ENCODE results near the gene CHD9.
"Not testable (repeated sequence)": the region's sequence is repeated elsewhere in the genome, so short reads cannot be mapped to it uniquely, and the experiment has no call there.

Gene CHD9

DNA sequence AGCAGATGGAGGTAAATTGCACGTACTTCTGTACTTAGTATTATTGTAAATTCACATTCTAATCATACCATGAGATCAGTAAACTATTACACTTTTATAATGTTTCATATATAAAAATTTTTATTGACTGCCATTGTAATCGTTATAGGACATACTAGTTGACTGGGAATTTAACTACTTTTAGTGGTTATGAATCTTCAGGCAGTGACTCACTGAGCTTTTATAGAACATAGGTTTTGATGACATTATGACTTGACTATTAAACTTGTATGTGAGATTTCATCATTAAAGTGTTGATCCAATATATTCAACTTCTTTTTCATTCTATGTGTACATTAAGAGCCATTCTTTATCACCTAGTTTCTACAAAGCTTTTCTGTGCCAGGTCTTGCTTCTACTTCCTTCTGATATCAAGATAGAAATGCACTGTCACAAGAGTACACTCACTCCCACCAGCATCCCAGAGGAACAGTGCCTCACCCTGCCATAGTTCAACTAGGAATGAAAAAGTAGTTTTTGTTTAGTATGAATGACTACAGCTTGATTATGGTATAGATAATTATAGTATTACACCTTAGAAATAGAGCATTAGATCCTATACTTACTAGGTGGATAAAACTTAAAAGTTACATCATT is 237.1 kb downstream of the CHD9 start:
- no peak for DNase-seq

DNA sequence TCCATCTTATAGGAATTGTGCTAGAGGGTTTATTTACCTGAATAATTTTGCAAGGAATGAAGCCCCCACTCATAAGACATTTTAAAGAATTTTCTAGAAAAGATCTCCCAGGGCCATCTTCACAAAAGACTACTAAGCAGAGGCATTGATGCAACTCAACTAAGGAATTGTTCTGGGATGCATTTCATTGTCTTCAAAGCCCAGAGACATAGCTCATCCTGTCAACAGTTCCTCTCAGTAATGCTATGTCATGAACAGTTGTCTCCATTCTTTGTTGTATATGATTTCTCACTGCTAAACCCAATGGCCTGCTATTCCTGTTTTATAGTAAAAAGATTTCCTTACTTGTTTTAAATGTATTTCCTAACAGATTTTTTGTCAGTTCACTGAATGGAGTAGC is 242.7 kb downstream of the CHD9 start:
- DNase-seq, result no peak

DNA sequence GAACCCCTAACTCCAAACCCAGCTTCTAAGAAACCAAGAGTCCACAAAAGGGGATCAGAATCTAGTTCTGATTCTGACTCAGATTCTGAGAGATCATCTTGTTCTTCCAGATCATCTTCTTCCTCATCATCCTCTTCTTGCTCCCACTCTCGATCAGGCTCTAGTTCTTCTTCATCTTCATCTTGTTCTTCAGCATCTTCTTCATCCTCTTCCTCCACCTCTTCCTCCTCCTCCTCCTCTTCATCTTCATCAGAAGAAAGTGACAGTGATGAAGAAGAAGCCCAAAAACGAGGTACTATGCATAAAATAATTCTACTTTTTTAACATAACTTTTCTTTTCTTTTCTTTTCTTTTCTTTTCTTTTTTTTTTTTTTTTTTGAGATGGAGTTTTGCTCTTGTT is 249.5 kb downstream of the CHD9 start:
- DNase-seq, result no peak

DNA sequence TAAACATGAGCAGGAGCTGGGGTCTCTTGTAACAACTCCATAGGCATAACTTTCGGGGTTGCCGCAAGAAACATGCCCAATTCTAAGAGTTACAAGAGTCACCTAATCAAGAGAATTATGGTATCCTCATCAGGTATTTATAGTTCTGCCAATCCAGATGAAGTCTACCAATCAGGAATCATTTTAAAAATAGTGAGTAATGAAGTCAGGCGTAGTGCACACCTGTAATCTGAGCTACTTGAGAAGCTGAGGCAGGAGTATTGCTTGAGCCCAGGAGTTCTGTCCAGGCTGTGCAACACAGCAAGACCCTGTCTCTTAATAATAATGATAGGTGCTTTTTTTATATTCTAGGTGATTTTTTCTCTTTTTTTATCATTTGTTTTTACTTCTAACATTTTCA is 251.0 kb downstream of the CHD9 start:
- DNase-seq, result no peak

DNA sequence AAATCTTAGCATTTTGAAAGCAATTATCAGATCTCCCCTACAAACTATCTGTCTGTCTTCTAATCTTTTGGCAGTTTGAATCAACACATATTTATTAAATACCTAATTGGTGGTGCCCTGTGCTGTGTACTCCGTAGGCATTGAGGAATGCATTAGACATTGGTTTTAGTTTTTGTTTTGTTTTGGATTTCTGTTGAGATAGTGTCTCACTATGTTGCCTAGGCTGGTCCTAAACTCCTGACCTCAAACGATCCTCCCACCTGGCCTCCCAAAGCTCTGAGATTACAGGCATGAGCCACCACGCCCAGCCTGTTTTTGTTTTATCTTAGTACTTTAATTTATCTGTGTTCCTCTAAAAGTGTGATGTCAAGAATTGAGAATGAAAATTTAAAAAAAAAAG is 254.7 kb downstream of the CHD9 start:
- no peak for DNase-seq

DNA sequence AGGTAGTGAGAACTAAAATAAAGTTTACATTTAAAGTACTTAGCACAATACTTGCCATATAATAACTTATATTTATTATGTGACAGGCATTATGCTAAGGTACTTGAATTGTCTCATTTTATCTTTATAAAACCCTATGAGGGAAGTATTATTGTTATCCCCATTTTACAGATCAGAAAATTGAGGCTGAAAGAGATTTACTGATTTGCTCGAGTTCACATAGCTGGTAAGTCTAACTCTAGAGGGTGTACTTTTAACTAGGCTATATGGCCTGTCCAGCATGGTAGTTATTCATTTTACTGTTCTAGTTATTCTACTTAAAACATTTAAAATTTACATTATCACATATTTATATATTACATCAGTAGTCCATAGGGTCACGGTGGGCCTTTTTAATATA is 266.2 kb downstream of the CHD9 start:
- DNase-seq, result no peak

DNA sequence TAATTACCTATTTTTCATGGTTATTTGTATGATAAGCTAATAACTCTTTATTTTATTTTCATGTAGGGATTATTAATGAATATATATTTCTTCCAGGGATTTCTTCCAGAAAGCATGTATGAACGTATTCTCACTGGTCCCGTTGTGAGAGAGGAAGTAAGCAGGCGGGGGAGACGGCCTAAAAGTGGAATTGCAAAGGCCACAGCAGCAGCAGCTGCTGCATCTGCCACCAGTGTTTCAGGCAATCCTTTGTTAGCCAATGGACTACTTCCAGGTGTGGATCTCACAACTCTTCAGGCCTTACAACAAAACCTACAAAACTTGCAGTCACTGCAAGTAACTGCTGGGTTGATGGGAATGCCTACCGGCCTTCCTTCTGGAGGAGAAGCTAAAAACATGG is 269.1 kb downstream of the CHD9 start:
- no peak for DNase-seq

- not testable (repeated sequence) for DNase-seq
Observed at GRCh38 chr16:53330991-53331390, 276.2 kb downstream of the CHD9 start.

- no peak for DNase-seq
Observed at GRCh38 chr16:53334581-53334980, 279.8 kb downstream of the CHD9 start.

GRCh38 chr16:53337294-53337693 is 282.5 kb downstream of the CHD9 start:
- no peak for DNase-seq

- no peak for DNase-seq
Observed at GRCh38 chr16:53341792-53342191, 287.0 kb downstream of the CHD9 start.

DNA sequence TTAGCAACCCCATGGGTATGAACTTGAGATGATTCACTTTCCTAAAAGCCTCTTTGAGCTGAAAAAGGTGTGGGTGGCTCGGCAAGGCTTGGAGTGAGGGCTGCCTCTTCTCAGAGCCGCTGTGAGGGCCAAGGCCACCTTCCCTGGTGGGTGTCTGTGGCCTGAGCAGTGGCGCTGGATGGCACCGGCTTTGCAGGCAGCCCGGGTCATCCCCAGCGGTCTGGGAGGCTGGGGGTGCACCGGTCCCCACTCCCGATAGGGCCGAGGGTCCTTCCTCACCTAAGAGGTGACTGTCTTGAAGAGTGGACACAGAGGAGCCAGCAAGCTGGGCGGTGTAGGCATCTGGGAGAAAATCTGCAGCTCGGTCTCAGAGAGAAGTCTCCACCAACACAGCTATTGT is 300.3 kb downstream of the CHD9 start:
- DNase-seq, result no peak

- no peak for DNase-seq
Observed at GRCh38 chr16:53356478-53357207, 301.9 kb downstream of the CHD9 start.

DNA sequence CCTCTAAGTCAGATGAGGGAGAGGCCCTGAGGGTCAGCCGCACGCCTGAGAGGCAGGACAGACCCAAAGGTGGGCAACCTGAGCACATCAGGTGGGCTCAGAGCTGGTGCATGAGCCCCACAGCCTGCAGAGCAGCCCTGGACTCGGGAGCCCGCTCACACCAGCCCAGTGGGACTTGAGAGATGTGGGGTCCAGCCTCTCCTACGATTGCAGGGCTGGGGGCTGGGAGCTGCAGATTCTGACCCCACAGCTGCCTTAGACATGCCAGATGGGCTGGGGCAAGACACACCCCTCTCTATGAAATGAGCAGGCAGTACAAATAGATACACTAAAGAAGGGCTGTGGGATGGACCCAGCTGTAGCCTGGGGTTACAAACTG is 302.4 kb downstream of the CHD9 start:
- DNase-seq, result no peak

GRCh38 chr16:53357955-53358354 is 303.2 kb downstream of the CHD9 start:
- no peak for DNase-seq

DNA sequence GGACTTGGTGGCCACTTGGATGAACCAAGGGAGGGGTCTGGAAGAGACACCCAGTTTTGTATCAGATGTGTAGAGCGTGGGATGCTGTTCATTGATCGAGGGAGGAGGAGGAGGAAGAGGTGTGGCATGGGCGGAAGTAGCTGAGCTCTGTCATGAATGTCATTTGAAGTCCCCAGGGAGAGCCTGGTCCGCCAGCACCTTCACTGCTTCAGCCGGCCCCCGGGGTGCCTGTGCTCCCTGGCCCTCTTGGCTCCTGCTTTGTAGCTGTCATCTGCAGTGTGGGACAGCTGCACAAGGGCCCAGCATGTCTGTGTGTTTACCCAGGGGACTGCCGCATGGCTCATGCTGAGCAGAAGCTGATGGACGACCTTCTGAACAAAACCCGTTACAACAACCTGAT is 304.1 kb downstream of the CHD9 start:
- DNase-seq, result no peak

- DNase-seq, result no peak
Observed at GRCh38 chr16:53369921-53370320, 315.1 kb downstream of the CHD9 start.

- no peak for DNase-seq
Observed at GRCh38 chr16:53370827-53371226, 316.0 kb downstream of the CHD9 start.

DNA sequence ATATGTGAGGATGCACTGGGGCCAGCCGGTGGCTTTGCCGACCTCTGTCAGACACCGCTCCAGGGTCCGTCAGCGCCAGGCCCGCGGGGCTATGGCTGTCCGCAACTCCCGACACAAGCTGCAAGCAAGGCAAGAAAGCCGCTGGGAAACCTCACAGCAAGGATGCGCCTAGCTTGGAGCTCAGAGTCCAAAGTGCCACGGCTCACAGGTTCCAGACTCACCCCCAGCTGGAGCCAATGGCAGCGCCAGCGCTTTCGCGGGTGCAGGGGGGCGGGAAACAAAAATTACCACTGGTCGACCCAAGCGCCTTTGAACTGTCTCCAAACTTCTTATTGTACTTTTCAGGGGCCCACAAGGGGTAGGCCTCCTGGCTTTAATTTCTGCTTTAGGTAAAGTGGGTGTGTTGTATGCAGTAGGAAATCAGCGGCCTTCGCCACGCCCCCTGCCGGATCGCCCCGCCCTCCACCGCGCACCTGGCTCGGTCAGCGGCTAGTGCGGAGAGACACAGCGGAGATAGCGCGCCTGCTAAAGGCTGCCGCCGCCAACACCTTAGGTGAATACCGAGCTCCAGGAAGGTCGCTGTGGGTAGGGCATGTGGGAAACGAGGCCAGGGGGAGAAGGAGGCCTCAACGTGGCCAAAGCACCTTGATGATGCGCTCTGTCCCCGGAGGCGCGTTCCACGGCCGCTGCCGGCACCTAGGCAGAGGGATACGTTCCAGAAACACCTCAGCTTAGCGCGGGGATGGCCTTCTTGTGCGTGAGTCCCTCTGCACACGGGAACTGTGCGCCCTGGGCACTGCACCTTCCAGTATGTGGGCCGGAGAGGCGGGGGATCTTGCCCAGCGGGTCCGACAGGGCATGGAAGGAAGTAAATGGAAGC is 318.4 kb downstream of the CHD9 start:
- no peak for DNase-seq

GRCh38 chr16:53374800-53375199 is 320.0 kb downstream of the CHD9 start:
- no peak for DNase-seq

DNA sequence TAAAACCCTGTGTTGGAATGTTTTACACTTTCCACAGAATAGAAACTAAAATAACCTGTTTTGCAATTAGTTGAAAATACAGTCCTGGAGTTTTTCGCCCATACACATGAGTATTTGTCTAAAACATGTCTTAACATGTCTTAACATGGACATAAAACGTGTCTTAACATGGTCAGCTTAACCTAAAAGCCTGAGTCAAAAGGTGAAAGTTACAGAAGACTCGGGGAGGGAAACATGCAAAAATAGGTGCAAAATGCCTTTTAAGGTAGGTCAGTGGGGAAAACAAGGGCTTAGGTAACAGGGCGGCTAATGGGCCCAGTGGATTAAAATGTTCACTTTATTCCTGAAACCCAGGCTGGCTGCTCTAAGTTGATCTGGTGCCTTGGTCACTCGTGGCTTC is 323.3 kb downstream of the CHD9 start:
- DNase-seq, result no peak

Measured in amniotic stem cell (primary cell).